SU-DHL-6 (cell line): ENCODE data around the gene PLCL1.

Experiments used
- H2AFZ ChIP-seq: fragments of 200-600 bp; sonication (generic); 2 replicates; pipeline ENCODE4 v1.6.1; 2014; ENCODE audit warnings: low read depth, mild to moderate bottlenecking, moderate library complexity, mixed read lengths, antibody characterized with exemption, low read length; ENCODE audit not compliant: severe bottlenecking
- H3F3A ChIP-seq: fragments of 200-600 bp; shearing (Covaris generic); 2 replicates; pipeline ENCODE4 v1.6.0; 2016; ENCODE audit warnings: antibody characterized with exemption, mild to moderate bottlenecking; ENCODE audit not compliant: insufficient read depth
- H3K27ac ChIP-seq: fragments of 200-600 bp; sonication (generic); 2 replicates; pipeline ENCODE4 v1.5.1; 2016; ENCODE audit warnings: low read depth, mild to moderate bottlenecking, low read length, moderate library complexity, mixed read lengths
- H3K27me3 ChIP-seq: fragments of 200-600 bp; sonication (generic), shearing (Covaris generic); 2 replicates; pipeline ENCODE4 v1.6.0; 2014; ENCODE audit warnings: mild to moderate bottlenecking, low read length
- H3K36me3 ChIP-seq: fragments of 200-600 bp; sonication (generic); 2 replicates; pipeline ENCODE4 v1.6.1; 2014; ENCODE audit warnings: mild to moderate bottlenecking, low read length, mixed read lengths
- H3K4me2 ChIP-seq: fragments of 300-600, 200-600 bp; shearing (Covaris generic), sonication (generic); 2 replicates; pipeline ENCODE4 v1.6.0; 2014; ENCODE audit warnings: low read length, low read depth, mild to moderate bottlenecking; ENCODE audit not compliant: poor library complexity, severe bottlenecking
- H3K4me3 ChIP-seq: fragments of 200-600 bp; sonication (generic); 2 replicates; pipeline ENCODE4 v1.5.1; 2014; ENCODE audit warnings: antibody characterized with exemption, low read length, mild to moderate bottlenecking, mixed read lengths; ENCODE audit not compliant: insufficient read depth, poor library complexity, severe bottlenecking
- H3K79me2 ChIP-seq: fragments of 200-600 bp; sonication (generic); 2 replicates; pipeline ENCODE4 v1.6.1; 2014; ENCODE audit warnings: mild to moderate bottlenecking, low read length, moderate library complexity; ENCODE audit not compliant: insufficient read depth
- H3K9ac ChIP-seq: fragments of 200-600 bp; sonication (generic); 2 replicates; pipeline ENCODE4 v1.7.0; 2014; ENCODE audit warnings: mild to moderate bottlenecking, low read length
- H3K9me2 ChIP-seq: fragments of 200-600 bp; sonication (generic); replicated peaks from 2 replicates; pipeline ENCODE4 v1.6.1; 2014; ENCODE audit warnings: low read length; ENCODE audit not compliant: insufficient read depth
- H3K9me3 ChIP-seq: fragments of 200-600 bp; sonication (generic); 2 replicates; pipeline ENCODE4 v1.6.1; 2014; ENCODE audit warnings: low read length, mixed read lengths; ENCODE audit not compliant: insufficient read depth
- H4K20me1 ChIP-seq: fragments of 200-600 bp; sonication (generic); 2 replicates; pipeline ENCODE4 v1.6.1; 2014; ENCODE audit warnings: low read depth, mild to moderate bottlenecking, antibody characterized with exemption, low read length, moderate library complexity, mixed read lengths
- CTCF ChIP-seq: fragments of 200-600 bp; sonication (generic); IDR thresholded peaks from one replicate; pipeline ENCODE4 v1.5.1; 2017; ENCODE audit warnings: antibody characterized with exemption, mild to moderate bottlenecking, low read length, moderate library complexity; ENCODE audit not compliant: insufficient read depth, poor library complexity, severe bottlenecking
- EZH2phosphoT487 ChIP-seq: fragments of 200-600 bp; sonication (generic), shearing (Covaris generic); conservative IDR thresholded peaks from 2 replicates; pipeline ENCODE4 v1.6.1; 2018; ENCODE audit warnings: mild to moderate bottlenecking, antibody characterized with exemption, low read length, moderate library complexity, mixed read lengths

The PLCL1 gene

GRCh38 chr2:197913084-197913483 is 108.7 kb downstream of the PLCL1 start:
- H3F3A ChIP-seq = no peaks in the 10 kb centered on the region
- no peaks in the 10 kb centered on the region for H3K36me3 ChIP-seq
- H3K9me2 ChIP-seq = no peaks in the 10 kb centered on the region
- no peak overlapping the region for H3K4me2 ChIP-seq
- H4K20me1 ChIP-seq = no peaks in the 10 kb centered on the region
- no peak overlapping the region for H3K9ac ChIP-seq
- no peak overlapping the region for H3K4me3 ChIP-seq
- no peak for TF ChIP-seq EZH2phosphoT487
- no peak for TF ChIP-seq CTCF
- no peaks in the 10 kb centered on the region for H3K79me2 ChIP-seq
- no peaks in the 10 kb centered on the region for H3K27me3 ChIP-seq
- H3K9me3 ChIP-seq = no peaks in the 10 kb centered on the region
- H2AFZ ChIP-seq = no peak overlapping the region
- H3K27ac ChIP-seq = no peak overlapping the region

- Histone ChIP-seq H3K4me2 (no peak overlapping the region), H3K27me3 (no peaks in the 10 kb centered on the region), H3K4me3 (no peak overlapping the region), H3K27ac (no peak overlapping the region), H3K9me3 (no peaks in the 10 kb centered on the region), H3K36me3 (no peaks in the 10 kb centered on the region), H3F3A (no peaks in the 10 kb centered on the region), H3K9ac (no peak overlapping the region), H4K20me1 (no peaks in the 10 kb centered on the region), H3K79me2 (no peaks in the 10 kb centered on the region), H2AFZ (no peak overlapping the region), H3K9me2 (no peaks in the 10 kb centered on the region)
- no peak for TF ChIP-seq CTCF
Measured at GRCh38 chr2:197914778-197915177, 110.4 kb downstream of the PLCL1 start.

DNA sequence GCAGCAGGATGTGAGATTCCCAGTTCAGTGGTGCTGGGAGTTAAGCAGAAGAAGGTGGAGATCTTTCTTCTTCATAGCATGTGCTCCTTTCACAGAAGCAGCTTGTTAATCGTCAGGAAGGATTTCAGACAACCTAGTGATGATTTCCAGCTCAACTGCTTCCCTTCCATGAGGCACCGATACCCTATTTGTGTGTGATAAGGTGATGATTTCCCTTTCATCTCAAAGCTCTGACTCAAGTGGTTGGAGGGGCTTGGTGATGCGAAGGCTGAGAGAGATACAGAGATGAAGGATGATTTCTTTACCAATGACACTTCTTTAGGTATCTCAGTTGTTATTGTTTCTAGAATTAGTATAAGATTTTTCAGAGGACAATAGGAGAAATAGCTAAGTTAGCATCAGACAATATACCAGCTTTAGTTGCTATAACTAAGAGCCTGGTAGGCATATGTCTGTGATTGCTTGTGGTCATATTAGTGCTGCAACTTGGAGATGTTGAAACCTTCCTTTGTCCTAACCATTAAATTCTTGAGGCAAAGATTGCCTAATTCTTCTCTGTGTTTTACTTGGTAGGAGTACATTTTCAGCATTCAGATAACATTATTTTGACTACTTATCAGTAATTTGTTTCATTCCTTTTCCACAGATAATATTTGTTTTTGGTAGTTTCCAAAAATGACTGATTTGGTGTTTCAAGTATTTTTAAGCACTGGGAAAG is 111.3 kb downstream of the PLCL1 start:
- Histone ChIP-seq H3K4me3 (no peak overlapping the region), H2AFZ (no peak overlapping the region), H3K36me3 (no peaks in the 10 kb centered on the region), H3F3A (no peaks in the 10 kb centered on the region), H3K79me2 (no peaks in the 10 kb centered on the region), H3K27me3 (no peaks in the 10 kb centered on the region), H3K4me2 (no peak overlapping the region), H3K9ac (no peak overlapping the region), H3K27ac (no peak overlapping the region), H3K9me2 (no peaks in the 10 kb centered on the region), H3K9me3 (no peaks in the 10 kb centered on the region), H4K20me1 (no peaks in the 10 kb centered on the region)
- TF ChIP-seq EZH2phosphoT487 = no peak
- TF ChIP-seq CTCF = no peak
